OCI-LY1 (cell line): Measurements from ENCODE around the gene ARG2.

Experiments used
- EZH2 ChIP-seq: fragments of 200-600 bp; sonication (generic), shearing (Covaris generic); IDR thresholded peaks from 2 replicates; pipeline ENCODE4 v1.8.0; 2017; ENCODE audit warnings: borderline replicate concordance, mixed run types, mild to moderate bottlenecking, antibody characterized with exemption, low read length, moderate library complexity, mixed read lengths
- TF ChIP-seq, protein P1 (sequence below): fragments of 200-600 bp; sonication (generic), shearing (Covaris generic); IDR thresholded peaks from 2 replicates; pipeline ENCODE4 v1.5.1; 2017; ENCODE audit warnings: mild to moderate bottlenecking, antibody characterized with exemption, low read length, moderate library complexity, mixed read lengths

DNA sequence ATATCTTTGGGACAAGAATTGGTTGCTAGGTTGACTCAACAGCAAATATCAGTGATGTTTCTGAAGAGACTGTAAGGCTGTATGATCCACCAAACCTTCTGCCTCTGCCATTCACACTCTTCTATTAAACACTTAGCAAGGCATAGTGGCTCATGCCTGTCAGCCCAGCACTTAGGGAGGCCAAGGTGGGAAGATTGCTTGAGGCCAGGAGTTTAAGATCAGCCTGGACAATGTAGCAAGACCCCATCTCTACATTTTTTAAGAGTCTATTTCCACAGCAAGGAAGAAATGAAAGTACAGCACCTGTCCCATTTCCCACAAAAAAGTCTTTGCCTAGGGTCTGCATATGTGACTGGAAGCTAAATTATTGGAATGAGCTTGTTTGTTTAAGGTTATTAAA lies 7.8 kb downstream of the ARG2 start:
- TF ChIP-seq, protein P1, sequence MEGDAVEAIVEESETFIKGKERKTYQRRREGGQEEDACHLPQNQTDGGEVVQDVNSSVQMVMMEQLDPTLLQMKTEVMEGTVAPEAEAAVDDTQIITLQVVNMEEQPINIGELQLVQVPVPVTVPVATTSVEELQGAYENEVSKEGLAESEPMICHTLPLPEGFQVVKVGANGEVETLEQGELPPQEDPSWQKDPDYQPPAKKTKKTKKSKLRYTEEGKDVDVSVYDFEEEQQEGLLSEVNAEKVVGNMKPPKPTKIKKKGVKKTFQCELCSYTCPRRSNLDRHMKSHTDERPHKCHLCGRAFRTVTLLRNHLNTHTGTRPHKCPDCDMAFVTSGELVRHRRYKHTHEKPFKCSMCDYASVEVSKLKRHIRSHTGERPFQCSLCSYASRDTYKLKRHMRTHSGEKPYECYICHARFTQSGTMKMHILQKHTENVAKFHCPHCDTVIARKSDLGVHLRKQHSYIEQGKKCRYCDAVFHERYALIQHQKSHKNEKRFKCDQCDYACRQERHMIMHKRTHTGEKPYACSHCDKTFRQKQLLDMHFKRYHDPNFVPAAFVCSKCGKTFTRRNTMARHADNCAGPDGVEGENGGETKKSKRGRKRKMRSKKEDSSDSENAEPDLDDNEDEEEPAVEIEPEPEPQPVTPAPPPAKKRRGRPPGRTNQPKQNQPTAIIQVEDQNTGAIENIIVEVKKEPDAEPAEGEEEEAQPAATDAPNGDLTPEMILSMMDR, result no peak
- TF ChIP-seq EZH2, result no peak
